ENCODE data around the gene SHROOM2.

The SHROOM2 gene

DNA sequence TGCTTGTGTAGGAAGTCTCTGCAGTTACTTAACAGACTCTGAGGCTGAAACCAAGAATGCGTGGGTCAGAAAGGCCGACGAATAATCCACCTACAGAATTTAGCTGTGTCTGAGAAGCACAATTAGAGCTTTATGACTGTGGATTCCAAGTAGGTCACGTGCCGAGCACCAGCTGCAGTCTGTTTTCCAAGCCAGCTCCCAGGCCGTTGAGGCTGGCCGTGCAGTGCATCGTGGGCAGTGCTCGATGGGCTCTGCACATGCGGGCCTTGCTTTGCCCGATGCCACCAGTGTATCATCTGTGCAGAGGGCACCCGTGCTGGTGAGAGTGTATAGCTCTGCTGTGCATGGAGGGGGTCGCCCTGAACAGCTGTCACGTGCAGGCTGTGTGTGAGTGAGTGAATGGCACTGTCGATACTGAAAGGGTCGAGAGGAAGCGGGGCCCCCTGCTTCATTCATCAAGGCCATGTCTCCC is 113.4 kb downstream of the SHROOM2 start:
- peak; percentile 51 for DNase-seq (ENCODE audit: low read depth)

DNA sequence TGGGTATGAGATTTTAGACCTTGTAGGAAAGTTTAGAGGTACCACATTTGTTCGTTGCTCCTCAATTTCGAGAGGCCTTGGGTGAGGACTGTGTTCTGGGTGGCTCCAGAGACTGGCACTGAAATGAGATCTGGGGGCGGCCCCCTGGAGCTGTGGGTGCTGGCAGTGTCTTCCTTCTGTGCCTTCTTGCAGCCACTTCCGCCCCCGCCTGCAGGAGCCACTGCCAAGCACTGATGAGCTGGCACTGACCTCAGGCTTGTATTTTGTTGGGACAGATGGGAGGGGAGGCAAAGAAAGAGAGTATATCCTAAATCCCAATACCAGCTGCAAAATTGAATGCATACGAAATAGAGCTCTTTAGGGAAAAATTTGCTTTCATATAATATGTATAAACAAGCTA is 116.4 kb downstream of the SHROOM2 start:
- no peak for DNase-seq (ENCODE audit: low read depth)

DNA sequence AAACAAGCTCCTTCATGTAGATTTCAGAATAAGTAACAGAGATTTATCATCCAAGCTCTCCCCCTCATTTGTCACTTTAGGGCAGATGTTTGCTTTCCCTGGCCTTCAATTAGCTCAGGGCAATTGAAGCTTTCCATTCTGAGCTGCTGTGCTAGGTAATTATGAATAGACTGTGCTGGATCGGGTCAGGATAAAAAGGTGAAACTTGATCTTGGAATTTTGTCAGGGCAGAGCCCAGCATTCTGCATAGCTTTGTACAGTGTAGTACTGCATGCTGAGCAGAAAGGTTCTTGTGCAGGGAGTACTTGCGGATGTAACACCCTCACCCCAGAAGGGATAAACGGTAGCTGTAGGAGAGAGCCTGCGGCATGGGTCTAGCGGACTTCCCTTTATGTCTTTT is 116.9 kb downstream of the SHROOM2 start:
- no peak for DNase-seq (ENCODE audit: low read depth)

DNA sequence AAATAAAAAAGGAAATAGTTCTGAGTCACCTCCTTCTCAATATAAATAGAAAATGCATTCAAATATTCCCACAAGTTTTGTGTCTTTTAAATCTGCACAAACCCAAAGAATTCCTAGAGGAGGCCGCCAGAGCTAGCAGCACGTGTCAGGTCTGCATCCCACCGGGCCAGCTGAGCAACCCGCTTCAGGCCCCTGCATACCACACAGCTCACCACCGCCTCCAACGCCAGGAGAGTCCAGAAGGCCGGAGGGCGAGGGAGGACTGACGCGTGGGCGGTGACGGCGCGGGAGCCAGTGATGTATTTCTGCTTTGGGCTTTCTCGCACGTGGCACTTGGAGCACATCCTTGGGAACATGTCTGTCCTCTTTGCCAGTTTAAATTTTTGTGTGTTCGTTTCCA is 119.1 kb downstream of the SHROOM2 start:
- DNase-seq (ENCODE audit: low read depth), result no peak

DNA sequence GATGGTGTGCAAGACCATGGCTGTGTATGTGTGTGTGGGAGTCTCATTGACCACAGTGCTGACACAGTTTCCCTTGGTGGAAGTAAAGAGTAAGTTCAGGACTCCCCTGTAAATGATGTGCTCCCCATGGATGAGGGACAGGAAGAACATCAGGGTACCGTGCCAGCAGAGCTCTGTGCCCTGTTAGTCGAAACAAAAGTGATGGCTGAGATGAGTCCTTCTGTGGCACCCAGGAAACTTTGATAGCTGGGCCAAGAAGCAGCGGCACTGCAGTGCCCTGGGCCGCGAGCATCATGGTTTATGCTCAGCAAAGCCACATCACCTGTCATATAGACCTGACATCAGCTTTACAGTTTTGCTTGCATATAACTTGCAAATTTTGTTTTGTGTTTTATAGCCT is 119.5 kb downstream of the SHROOM2 start:
- DNase-seq (ENCODE audit: low read depth), result no peak

DNA sequence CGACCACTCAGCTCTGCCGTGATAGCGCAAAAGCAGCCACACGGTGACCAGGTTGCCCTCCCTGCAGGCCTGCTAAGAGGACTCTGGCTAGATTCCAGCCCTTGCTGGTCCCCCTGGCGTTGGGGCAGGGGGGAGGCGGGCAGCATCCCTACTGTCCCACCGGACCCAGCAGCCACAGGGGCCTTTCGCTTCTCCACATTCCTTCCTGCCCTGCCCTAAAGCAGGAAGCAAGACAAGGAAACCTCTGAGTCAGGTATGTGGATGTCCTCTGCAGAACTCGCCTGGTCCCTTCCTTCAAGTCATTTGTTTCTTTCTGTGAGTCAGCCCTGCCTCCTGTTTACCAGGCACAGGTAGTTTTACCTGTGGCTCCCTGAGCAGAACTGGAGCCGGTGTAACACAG is 120.7 kb downstream of the SHROOM2 start:
- no peak for DNase-seq (ENCODE audit: low read depth)

DNA sequence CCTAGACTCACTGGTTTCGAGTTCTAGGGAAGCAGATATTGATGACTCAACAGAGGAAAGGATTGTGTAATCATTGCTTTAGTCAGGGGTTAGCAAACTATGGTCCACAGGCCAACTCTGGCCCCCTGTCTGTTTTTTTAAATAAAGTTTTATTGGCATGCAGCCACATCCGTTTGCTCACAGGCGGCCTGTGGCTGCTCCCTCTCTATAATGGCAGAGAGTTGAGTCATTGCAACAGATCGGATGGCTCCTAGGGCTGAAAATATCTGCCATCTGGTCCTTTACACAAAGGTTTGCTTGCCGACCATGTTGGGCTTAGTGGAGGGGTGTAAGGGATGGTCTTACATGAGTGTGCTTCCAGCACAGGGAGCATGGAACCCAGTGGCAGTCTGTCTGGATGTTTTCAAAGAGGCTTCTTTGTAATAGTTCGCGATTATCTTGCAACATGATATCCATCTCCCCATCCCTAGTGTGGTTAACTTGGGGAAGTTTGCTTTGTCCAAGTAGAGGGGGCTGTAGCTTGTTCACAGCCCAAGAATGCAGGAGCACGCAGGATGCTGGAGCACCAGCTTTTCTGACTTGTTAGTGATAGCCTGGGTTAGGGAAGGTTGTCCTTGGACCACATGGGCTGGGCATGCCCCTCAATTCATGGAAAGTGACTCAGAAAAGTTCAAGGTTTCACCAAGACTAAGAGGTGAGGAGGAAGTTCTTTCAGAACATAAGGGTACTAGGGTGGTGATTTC is 121.6 kb downstream of the SHROOM2 start:
- peak; percentile 68 for DNase-seq (ENCODE audit: low read depth)

DNA sequence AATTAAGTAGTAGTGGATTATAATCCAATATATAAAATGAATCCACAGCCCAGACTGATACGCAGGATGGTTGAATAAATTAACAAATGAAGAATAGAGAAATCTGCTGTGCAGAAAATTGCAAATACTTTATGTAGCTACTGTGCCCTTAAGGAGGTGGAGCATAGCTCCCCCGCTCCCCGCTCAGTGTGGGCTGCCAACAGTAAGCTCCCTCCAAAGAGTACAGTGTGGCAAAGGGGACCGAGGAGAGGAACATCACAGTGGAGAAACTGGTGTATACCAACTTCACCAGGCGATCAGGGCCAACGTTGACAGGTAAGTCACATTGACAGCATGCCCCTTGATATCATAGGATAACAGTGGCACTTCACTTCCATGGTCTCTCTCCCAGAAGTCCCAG is 123.0 kb downstream of the SHROOM2 start:
- no peak for DNase-seq (ENCODE audit: low read depth)

DNA sequence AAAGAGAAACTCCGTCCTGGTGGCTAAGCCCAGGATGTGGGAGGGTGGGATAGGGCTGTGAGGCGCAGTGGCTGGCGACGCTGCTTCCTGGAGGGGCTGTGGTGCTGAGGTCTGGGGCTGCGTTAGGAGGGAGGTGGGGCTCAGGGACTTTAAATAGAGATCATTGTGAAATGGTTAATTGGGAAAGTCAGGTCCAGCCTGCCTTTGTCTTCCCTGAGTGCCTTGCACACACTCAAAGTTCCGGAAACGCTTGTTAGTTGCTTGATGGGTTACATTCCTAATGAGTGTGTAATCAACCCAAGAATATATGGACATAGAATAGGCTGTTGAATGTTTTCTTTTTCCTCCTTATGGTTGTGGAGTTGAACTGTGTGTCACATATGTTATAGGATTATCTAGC is 125.3 kb downstream of the SHROOM2 start:
- DNase-seq (ENCODE audit: low read depth), result no peak

DNA sequence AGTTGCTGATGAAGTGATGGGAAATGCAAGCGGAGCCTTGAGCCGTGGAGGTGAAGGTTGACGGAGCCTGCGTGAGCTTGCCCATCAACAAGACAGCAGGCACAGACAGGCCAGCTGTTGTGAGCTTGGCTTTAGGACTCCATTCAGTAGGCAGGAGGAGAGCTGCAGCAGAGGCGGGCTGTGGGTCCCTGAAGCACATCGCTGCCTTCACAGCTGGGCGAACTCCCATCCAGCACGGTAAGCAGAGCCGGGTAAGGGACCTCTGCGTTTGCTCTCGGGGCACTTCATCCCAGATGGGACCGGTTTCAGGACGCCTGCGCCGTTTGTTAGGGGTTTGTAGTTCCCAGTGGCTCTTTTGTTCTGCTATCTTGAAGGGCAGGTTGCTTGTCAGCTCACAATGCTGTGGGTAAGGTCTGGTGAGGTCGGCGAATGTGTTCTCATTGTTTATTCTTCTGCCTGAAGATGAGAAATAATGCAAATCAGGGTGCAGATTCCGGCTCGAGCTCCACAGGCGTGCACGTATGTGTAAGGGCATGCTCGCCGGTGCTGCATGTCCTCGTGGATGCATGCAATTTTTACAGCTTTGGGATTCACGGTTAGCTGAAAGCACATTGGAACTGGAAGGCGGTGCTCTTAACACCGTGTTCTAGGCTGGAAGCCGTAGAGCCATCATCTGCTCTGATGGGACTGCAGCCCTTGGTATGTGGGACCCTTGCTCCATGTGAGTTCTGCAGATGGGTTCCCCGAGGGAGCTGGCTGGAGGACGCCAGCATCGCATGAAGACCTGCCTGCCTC is 126.3 kb downstream of the SHROOM2 start:
- DNase-seq (ENCODE audit: low read depth), result no peak

DNA sequence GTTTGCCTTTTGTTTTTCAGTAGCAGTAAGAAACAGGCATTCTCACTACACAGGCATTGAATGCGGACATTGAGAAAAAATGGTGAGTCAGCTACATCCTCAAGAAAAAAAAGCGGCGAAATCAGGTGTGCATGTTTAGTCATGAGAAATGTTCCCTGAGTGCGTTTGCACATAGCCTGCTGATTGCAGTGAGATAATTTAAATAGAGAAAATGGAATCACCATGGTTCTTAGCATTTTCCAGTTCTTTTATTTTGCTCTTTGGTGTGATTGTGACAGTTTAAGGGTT is 126.9 kb downstream of the SHROOM2 start:
- DNase-seq (ENCODE audit: low read depth), result no peak

DNA sequence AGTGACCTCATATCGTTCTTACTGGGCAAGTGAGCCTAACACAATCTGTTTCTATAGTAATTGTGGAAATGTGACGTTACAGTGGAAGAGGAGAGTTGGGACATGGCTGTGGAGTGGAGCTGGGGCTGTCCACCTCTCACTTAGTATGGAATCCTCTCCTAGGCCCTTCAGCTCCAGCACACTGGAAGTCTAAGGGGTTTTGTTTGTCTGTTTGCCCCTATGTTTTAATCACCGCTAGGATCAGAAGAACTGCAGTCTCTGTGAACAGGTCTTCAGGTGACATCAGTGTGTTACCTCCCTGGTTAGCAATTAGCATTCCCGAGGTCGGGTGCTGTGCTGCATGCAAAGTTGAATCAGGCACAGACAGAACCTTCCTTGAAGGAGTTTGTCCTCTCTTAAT is 131.6 kb downstream of the SHROOM2 start:
- no peak for DNase-seq (ENCODE audit: low read depth)

DNA sequence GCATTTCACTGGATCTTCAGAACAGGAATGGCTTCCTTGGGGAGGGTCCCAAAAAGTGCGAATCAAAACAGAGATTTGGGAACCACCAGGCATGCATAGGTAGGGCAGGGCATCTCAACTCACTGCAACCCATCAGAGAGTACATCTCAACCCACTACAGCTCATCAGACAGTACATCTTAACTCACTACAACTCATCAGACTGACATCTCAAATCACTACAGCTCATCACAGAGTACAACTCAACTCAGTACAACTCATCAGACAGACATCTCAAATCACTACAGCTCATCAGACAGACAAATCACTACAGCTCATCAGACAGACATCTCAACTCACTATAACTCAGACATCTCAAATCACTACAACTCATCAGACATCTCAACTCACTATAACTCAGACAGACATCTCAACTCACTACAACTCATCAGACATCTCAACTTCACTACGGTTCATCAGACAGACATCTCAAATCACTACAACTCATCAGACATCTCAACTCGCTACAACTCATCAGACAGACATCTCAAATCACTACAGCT is 133.5 kb downstream of the SHROOM2 start:
- no peak for DNase-seq (ENCODE audit: low read depth)

DNA sequence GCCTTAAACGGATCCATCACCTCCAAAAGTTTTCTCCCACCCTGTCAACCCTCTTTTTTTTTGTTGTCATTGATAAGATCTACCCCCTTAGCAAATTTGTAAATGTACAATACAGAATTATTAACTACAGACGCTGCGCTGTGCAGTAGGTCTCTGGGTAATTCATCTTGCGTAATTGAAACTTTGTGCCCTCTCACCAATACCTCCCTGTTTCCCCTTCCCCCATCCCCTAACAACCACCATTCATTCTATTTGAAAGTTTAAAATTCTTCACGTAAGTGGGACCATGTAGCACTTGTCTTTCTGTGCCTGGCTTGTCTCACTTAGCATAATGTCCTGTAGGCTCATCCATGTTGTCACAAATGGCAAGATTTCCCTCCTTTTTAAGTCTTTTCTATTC is 135.2 kb downstream of the SHROOM2 start:
- no peak for DNase-seq (ENCODE audit: low read depth)

DNA sequence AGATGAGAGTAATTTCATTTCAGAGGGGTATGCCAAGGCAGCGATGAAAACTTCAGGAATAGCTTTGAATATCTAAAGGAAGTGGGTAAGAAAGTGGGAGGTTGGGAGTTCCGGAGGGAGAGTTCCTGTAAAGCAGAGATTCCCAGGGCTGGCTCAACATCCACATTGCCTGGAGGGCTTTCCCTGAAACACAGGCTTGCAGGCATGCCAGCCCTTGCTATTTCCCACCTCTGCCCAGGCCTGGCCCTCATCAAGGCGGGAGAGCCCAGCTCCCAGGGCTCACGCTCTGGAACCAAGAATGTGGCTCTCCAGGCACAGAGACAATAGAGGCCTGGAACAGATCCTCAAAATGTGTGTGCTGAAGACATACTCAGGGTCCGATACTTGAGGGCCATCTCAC is 137.1 kb downstream of the SHROOM2 start:
- DNase-seq (ENCODE audit: low read depth), result no peak

DNA sequence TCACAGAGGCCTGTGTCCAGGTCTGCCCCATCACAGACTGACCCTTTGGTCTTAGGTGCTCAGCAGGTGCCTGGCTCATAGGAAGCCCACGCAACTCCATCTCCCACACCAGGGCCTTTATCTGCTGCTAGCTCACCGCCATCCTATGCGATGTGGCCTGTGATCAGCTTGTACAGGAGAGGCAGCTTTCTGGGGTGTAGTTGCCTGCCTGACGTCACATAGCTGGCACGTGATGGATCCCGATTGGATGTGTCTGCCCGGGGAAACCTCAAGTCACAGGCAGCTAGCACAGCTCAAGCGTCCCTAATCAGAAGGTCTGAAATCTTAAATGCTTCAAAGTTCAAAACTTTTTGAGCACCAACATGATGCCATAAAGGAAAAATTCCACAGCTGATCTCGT is 139.8 kb downstream of the SHROOM2 start:
- DNase-seq (ENCODE audit: low read depth), result no peak

DNA sequence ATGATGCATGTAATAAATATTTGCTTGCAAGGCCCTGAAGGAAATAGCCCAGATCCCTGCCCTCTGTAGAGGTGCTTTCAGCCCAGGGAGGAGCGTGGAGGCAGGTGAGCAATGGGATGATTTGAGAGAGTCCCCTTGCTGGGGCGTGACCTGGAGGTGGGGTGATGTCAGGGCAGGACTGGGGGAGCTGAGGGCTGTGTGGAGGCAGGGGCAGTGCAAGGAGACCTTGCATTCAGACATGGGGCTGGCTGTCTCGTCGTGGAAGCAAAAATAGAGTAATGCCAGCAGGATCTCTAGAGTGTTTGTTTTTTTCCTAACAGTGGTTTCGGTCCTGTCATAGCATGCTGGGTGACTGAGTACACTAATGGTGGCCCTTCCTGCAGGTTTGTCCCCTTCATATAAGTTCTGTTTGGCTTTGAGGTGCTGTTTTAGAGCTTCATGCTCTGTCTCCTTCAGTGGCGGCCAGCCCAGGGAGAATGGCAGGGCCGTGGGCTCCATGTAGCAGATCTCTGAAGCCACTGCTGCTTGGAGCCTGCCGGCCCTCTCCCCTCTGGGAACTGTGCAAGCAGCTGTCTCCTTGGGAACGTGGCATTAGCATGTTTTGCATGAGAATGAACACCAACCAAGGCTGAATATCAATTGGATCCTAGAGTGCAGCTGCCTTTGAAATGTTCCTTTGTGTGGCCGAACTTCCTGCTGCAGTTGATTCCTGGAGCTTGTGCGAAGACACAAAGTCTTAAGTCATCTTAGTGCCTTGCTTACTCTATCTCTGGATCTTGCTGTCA is 141.7 kb downstream of the SHROOM2 start:
- DNase-seq (ENCODE audit: low read depth), result no peak

DNA sequence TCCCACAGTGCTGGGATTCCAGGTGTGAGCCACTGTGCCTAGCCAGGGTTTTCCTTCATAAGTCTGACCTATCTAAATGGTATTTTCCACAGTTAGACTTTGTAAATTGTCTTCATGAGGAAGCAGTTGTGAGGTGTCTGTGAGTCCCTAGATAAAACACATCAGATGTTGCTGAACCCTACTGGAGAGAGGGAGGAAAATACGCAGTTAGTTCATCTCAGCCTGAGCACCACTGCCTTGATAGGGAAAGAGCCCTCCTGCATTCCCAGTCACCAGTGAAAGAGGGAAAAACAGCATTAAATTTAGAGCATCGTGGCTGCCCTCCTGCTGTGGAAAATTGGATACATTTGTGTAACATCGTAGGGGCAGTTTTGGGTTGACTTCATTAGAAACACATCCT is 149.2 kb downstream of the SHROOM2 start:
- DNase-seq (ENCODE audit: low read depth), result no peak

DNA sequence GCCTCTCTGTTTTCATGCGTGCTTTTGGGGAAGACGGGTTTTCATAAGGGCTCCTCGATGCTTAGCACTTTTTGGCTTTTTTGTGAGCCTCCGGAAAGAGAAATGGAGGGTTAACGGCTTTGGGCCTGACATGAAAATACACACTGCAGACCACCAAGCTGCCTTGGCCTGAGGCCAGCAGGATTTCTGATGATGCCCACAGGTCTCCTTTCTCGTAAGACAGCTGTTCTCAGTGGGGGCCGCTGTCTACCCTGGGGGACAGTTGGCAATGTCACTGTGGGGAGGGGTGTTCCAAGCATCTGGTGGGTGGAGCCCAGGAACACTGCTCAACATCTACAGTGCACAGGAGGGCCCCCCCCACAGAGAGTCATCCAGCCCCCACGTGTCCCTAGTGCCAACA is 151.5 kb downstream of the SHROOM2 start:
- DNase-seq (ENCODE audit: low read depth), result no peak

DNA sequence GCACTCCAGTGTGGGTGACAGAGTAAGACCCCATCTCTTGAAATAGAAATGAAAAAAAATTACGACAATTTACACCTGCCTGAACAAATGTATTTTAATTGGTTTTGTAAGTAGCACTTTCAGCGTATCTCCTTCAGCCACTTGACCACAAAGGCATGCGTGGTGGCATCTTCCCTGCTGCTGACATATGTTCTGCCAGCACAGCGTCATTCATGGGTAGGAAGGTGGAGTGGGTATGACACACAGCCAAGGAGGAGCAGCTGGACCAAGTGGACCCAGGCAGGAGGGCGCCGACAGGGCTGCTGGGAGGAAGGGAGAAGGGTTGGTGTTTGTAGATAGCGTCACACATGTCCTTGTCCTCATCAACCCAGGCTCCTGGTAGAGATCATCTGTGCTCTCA is 152.3 kb downstream of the SHROOM2 start:
- no peak for DNase-seq (ENCODE audit: low read depth)

DNA sequence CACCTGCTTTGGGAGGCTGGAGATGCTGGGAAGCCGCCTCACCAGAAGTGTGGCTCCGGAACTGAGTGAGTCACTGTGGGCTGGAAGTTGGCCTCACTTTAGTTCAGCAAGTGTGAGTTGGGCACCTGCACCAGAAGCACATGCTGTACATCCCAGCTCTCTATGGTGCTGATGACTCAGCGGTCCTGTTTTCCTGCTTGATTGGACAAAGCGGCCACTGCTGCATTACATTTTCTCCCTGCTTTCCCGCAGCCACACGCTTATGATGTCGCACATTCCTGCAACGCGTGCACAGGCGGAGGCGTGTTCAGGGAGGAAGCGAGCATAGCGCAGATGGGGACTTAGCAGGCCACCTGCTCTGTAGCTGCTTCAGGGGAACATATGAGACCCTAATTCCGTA is 154.2 kb downstream of the SHROOM2 start:
- peak; percentile 59 for DNase-seq (ENCODE audit: low read depth)

DNA sequence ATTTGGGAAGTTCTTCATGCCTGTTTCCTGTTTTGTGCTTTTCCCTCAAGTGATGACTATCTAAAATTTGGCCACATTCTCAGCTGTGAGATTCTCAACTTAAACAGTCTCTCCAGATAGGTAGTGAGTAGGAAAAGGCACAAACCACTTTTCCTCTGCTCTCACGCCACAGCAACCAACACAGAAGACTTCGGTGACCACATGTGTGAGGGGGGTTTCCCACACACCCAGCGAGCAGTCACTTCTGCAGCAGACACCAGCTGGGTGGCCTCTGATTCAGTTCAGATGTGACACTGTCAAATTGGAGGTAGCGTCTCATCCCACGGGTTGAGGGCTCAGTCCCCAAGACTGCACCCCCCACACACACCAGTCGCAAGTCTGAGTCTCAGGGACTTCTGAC is 155.9 kb downstream of the SHROOM2 start:
- DNase-seq (ENCODE audit: low read depth), result no peak

DNA sequence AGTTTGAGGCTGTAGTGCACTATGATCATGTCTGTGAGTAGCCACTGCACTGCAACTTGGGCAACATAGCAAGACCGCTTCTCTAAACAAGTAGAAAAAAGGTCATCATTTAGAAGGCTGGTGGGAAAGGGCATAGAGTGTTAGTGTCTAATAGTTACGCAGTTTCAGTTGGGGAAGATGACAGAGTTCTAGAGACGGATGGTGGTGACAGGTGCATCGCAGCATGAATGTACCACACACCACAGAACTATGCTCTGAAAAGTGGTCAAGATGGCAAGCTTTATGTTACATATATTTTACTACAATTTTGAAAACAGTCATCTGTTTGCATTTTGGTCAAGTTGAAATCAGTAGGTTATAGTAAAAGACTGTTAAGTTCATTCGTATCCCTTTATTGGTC is 157.2 kb downstream of the SHROOM2 start:
- DNase-seq (ENCODE audit: low read depth), result no peak
